ENCODE measurements around the gene GGTLC3.
"Not testable (repeated sequence)": the region's sequence is repeated elsewhere in the genome, so short reads cannot be mapped to it uniquely, and the experiment has no call there.

The GGTLC3 gene

DNA sequence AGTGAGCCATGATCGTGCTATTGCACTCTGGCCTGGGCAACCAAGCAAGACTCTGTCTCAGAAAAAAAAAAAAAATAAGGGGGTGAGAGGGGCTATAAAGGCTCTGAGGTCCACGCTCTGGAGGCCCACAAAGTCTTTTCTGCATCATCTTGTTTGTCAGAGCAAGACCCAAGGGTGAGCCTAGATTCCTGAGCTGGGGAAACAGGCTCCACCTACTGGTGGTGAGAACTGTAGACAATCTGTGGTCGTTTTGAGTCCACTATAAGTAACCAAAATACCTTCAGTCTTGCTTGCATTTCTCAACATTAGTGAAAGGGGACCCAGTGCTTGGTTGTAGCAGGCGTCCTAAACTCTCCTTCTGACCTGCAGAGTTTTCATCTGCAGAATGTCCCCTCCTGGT is 5.4 kb upstream of the GGTLC3 start:
- not testable (repeated sequence) for H2BK120ac ChIP-seq (ENCODE audit: insufficient read depth, low read length, poor library complexity); H2BK12ac ChIP-seq (ENCODE audit: low read length); H3K27me3 ChIP-seq (ENCODE audit: insufficient read depth, low read length); H4K91ac ChIP-seq (ENCODE audit: low read depth, low read length); H2AFZ ChIP-seq (ENCODE audit: insufficient read depth, low read length, poor library complexity); H2AK5ac ChIP-seq (ENCODE audit: low read length); H2BK5ac ChIP-seq (ENCODE audit: low read depth, low read length, poor library complexity); H3K4me2 ChIP-seq (ENCODE audit: low read length); H4K8ac ChIP-seq (ENCODE audit: low read depth, low read length); H3K9me3 ChIP-seq (ENCODE audit: insufficient read depth, low read depth, low read length); H3K4me3 ChIP-seq (ENCODE audit: low read depth, low read length); H4K12ac ChIP-seq (ENCODE audit: low read depth, low read length); H3K79me1 ChIP-seq (ENCODE audit: low read length); DNase-seq; H3K4me1 ChIP-seq (ENCODE audit: control insufficient read depth in 1 of 2, insufficient read depth in 2 of 2, low read length in 2 of 2); H3K18ac ChIP-seq (ENCODE audit: low read length); H3K4ac ChIP-seq (ENCODE audit: low read depth, low read length); H3K27ac ChIP-seq (ENCODE audit: low read depth, low read length); H3K9ac ChIP-seq (ENCODE audit: low read length); H3K23ac ChIP-seq (ENCODE audit: low read length); H3K79me2 ChIP-seq (ENCODE audit: control insufficient read depth, insufficient read depth, low read length, poor library complexity); H3K36me3 ChIP-seq (ENCODE audit: control insufficient read depth in 1 of 2, insufficient read depth in 2 of 2, low read length in 2 of 2); H3K14ac ChIP-seq (ENCODE audit: low read length)
- no CpG with 5 or more reads among the region's 4 CpGs for WGBS (ENCODE audit: extremely low coverage, insufficient coverage, insufficient read length)

DNA sequence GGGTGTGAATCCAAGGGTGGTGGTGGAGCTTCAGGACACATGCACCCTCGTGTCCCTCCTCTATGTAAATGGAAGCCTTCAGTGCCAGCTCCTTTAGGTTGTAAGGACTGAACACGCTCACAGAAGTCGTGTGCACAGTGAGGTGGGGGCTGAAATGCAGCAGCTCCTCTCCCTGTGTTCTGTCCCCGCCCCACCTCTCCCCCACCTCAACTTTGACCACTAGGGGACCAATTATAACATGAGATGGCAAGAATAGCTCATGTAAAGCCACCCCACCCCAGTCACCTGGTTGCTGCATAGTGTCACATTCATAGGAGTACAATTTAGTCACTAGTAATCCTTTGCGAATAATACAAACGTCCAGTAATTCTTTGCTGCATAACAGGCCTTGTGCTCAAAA is 4.8 kb upstream of the GGTLC3 start:
- H3K9me3 ChIP-seq (ENCODE audit: insufficient read depth, low read depth, low read length); H3K79me2 ChIP-seq (ENCODE audit: control insufficient read depth, insufficient read depth, low read length, poor library complexity); H2AFZ ChIP-seq (ENCODE audit: insufficient read depth, low read length, poor library complexity); H2BK120ac ChIP-seq (ENCODE audit: insufficient read depth, low read length, poor library complexity); H3K4me3 ChIP-seq (ENCODE audit: low read depth, low read length); H3K9ac ChIP-seq (ENCODE audit: low read length); H4K12ac ChIP-seq (ENCODE audit: low read depth, low read length); H3K27me3 ChIP-seq (ENCODE audit: insufficient read depth, low read length); H4K91ac ChIP-seq (ENCODE audit: low read depth, low read length); H3K4me1 ChIP-seq (ENCODE audit: control insufficient read depth in 1 of 2, insufficient read depth in 2 of 2, low read length in 2 of 2); H4K8ac ChIP-seq (ENCODE audit: low read depth, low read length); H3K27ac ChIP-seq (ENCODE audit: low read depth, low read length); H3K4me2 ChIP-seq (ENCODE audit: low read length); H3K14ac ChIP-seq (ENCODE audit: low read length); H3K23ac ChIP-seq (ENCODE audit: low read length); H2BK5ac ChIP-seq (ENCODE audit: low read depth, low read length, poor library complexity); H2BK12ac ChIP-seq (ENCODE audit: low read length); H3K36me3 ChIP-seq (ENCODE audit: control insufficient read depth in 1 of 2, insufficient read depth in 2 of 2, low read length in 2 of 2); H2AK5ac ChIP-seq (ENCODE audit: low read length); H3K79me1 ChIP-seq (ENCODE audit: low read length); H3K18ac ChIP-seq (ENCODE audit: low read length); DNase-seq; H3K4ac ChIP-seq (ENCODE audit: low read depth, low read length): not testable (repeated sequence)
- WGBS (ENCODE audit: extremely low coverage, insufficient coverage, insufficient read length): no CpG with 5 or more reads among the region's 6 CpGs

DNA sequence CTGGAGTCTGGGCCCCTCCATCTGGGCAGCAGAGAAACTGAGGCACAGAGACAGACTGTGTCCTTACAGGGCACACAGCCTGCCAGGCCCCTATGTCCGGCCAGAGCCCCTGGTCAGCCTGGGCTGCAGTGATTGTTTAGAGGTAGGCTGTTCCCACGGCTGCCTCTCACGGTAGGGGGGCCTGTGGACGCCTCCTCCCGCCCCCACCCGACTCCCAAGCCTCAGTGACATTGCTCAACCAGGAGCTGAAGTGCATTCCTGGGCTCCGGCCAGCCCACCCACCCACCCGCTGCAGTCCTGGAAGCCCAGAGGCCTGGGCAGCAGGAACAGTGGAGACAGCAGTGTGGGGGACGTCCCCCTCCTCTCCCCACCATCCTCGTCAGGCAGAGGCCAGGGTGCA is 4.5 kb downstream of the GGTLC3 start:
- not testable (repeated sequence) for H3K4me2 ChIP-seq (ENCODE audit: low read length); H3K18ac ChIP-seq (ENCODE audit: low read length); H3K27me3 ChIP-seq (ENCODE audit: insufficient read depth, low read length); H3K14ac ChIP-seq (ENCODE audit: low read length); H3K9me3 ChIP-seq (ENCODE audit: insufficient read depth, low read depth, low read length); H2AK5ac ChIP-seq (ENCODE audit: low read length); H3K79me2 ChIP-seq (ENCODE audit: control insufficient read depth, insufficient read depth, low read length, poor library complexity); H3K23ac ChIP-seq (ENCODE audit: low read length); H3K79me1 ChIP-seq (ENCODE audit: low read length); H3K27ac ChIP-seq (ENCODE audit: low read depth, low read length); H2BK5ac ChIP-seq (ENCODE audit: low read depth, low read length, poor library complexity); H2AFZ ChIP-seq (ENCODE audit: insufficient read depth, low read length, poor library complexity); H4K91ac ChIP-seq (ENCODE audit: low read depth, low read length); H3K36me3 ChIP-seq (ENCODE audit: control insufficient read depth in 1 of 2, insufficient read depth in 2 of 2, low read length in 2 of 2); H3K4ac ChIP-seq (ENCODE audit: low read depth, low read length); H4K12ac ChIP-seq (ENCODE audit: low read depth, low read length); H3K4me1 ChIP-seq (ENCODE audit: control insufficient read depth in 1 of 2, insufficient read depth in 2 of 2, low read length in 2 of 2); H3K4me3 ChIP-seq (ENCODE audit: low read depth, low read length); H3K9ac ChIP-seq (ENCODE audit: low read length); H2BK120ac ChIP-seq (ENCODE audit: insufficient read depth, low read length, poor library complexity); DNase-seq; H4K8ac ChIP-seq (ENCODE audit: low read depth, low read length); H2BK12ac ChIP-seq (ENCODE audit: low read length)
- WGBS (ENCODE audit: extremely low coverage, insufficient coverage, insufficient read length): no CpG with 5 or more reads among the region's 10 CpGs

DNA sequence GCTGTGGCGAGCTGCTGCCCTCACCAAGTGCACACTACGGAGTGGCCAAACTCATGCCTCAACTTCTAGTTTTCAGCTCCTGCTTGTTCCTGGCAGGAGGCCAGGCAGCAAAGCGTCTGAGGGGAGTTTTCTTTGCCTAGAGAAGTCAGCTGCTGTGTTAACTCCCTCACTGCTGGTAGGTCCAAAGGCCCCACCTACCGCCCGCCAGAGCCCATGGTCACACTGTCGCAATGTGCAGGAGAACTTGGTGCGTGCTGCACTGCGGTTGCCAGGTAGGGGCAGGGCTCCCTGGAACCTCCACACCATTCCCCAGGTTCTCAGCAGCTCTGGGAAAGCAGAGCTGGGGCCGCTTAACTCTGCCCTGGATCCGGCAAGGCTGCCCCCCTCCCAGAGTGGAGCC is 5.6 kb downstream of the GGTLC3 start:
- not testable (repeated sequence) for H3K14ac ChIP-seq (ENCODE audit: low read length); H4K91ac ChIP-seq (ENCODE audit: low read depth, low read length); H3K4me1 ChIP-seq (ENCODE audit: control insufficient read depth in 1 of 2, insufficient read depth in 2 of 2, low read length in 2 of 2); H3K9me3 ChIP-seq (ENCODE audit: insufficient read depth, low read depth, low read length); H2BK12ac ChIP-seq (ENCODE audit: low read length); H3K4me3 ChIP-seq (ENCODE audit: low read depth, low read length); H4K12ac ChIP-seq (ENCODE audit: low read depth, low read length); H3K18ac ChIP-seq (ENCODE audit: low read length); H3K4me2 ChIP-seq (ENCODE audit: low read length); H3K36me3 ChIP-seq (ENCODE audit: control insufficient read depth in 1 of 2, insufficient read depth in 2 of 2, low read length in 2 of 2); H2AK5ac ChIP-seq (ENCODE audit: low read length); DNase-seq; H3K9ac ChIP-seq (ENCODE audit: low read length); H3K79me1 ChIP-seq (ENCODE audit: low read length); H3K23ac ChIP-seq (ENCODE audit: low read length); H2AFZ ChIP-seq (ENCODE audit: insufficient read depth, low read length, poor library complexity); H4K8ac ChIP-seq (ENCODE audit: low read depth, low read length); H3K79me2 ChIP-seq (ENCODE audit: control insufficient read depth, insufficient read depth, low read length, poor library complexity); H3K27ac ChIP-seq (ENCODE audit: low read depth, low read length); H3K27me3 ChIP-seq (ENCODE audit: insufficient read depth, low read length); H3K4ac ChIP-seq (ENCODE audit: low read depth, low read length); H2BK5ac ChIP-seq (ENCODE audit: low read depth, low read length, poor library complexity); H2BK120ac ChIP-seq (ENCODE audit: insufficient read depth, low read length, poor library complexity)
- WGBS (ENCODE audit: extremely low coverage, insufficient coverage, insufficient read length): no CpG with 5 or more reads among the region's 10 CpGs

Data from trophoblast cell (in vitro differentiated cells and primary cell).